ENCODE data around the gene XRCC2.
"Not testable (repeated sequence)": the region's sequence is repeated elsewhere in the genome, so short reads cannot be mapped to it uniquely, and the experiment has no call there.

Gene XRCC2

DNA sequence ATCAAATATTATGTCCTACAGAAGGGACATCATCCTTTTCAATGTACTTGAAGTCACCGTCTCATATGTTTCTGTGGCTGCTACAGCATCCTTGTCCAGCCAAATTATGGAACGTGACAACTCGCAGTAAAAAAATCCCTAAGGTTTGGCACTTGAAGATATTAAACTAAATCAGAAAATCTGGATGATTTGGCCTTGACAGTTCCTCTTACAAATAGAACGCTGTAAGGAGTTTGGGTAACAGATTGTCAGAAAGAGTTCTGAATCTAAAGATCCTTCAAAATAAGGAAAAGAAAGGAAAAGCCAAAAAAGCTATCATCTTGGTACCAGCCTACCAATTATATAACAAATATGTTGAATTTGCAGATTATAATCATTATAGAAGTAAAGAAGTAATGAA lies 21.0 kb downstream of the XRCC2 start:
- no peak for DNase-seq (ENCODE audit: low read depth in 1 of 2, low spot score in 1 of 2)
- Histone ChIP-seq H3K27ac (replicated peaks) (no peak overlapping the region), H3K27me3 (ENCODE audit: insufficient read depth, poor library complexity, severe bottlenecking) (no peaks in the 10 kb centered on the region), H3K4me3 (replicated peaks; ENCODE audit: insufficient read depth, low read length) (no peak overlapping the region)
- TF ChIP-seq REST (IDR thresholded peaks at IDR 0.05; ENCODE audit: insufficient replicate concordance, low read depth) = no peak
- no peak for TF ChIP-seq POLR2AphosphoS5 (IDR thresholded peaks at IDR 0.05; ENCODE audit: low read depth)
- TF ChIP-seq, protein P1, sequence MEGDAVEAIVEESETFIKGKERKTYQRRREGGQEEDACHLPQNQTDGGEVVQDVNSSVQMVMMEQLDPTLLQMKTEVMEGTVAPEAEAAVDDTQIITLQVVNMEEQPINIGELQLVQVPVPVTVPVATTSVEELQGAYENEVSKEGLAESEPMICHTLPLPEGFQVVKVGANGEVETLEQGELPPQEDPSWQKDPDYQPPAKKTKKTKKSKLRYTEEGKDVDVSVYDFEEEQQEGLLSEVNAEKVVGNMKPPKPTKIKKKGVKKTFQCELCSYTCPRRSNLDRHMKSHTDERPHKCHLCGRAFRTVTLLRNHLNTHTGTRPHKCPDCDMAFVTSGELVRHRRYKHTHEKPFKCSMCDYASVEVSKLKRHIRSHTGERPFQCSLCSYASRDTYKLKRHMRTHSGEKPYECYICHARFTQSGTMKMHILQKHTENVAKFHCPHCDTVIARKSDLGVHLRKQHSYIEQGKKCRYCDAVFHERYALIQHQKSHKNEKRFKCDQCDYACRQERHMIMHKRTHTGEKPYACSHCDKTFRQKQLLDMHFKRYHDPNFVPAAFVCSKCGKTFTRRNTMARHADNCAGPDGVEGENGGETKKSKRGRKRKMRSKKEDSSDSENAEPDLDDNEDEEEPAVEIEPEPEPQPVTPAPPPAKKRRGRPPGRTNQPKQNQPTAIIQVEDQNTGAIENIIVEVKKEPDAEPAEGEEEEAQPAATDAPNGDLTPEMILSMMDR (IDR thresholded peaks at IDR 0.05; ENCODE audit: insufficient read depth, low read length) = no peak
- no peak for TF ChIP-seq GABPA (IDR thresholded peaks at IDR 0.05; ENCODE audit: low read depth)

GRCh38 chr7:152649220-152649619 lies 26.7 kb downstream of the XRCC2 start:
- Histone ChIP-seq H3K27me3 (ENCODE audit: insufficient read depth, poor library complexity, severe bottlenecking) (no peaks in the 10 kb centered on the region), H3K27ac (replicated peaks) (no peak overlapping the region), H3K4me3 (replicated peaks; ENCODE audit: insufficient read depth, low read length) (no peak overlapping the region)
- no peak for DNase-seq (ENCODE audit: low read depth in 1 of 2, low spot score in 1 of 2)
- TF ChIP-seq SPI1 (IDR thresholded peaks at IDR 0.05; ENCODE audit: borderline replicate concordance, low read depth) (no peak), POLR2AphosphoS5 (IDR thresholded peaks at IDR 0.05; ENCODE audit: low read depth) (no peak), GABPA (IDR thresholded peaks at IDR 0.05; ENCODE audit: low read depth) (no peak), REST (IDR thresholded peaks at IDR 0.05; ENCODE audit: insufficient replicate concordance, low read depth) (no peak)
- TF ChIP-seq, protein P1 (IDR thresholded peaks at IDR 0.05; ENCODE audit: insufficient read depth, low read length) = no peak

DNA sequence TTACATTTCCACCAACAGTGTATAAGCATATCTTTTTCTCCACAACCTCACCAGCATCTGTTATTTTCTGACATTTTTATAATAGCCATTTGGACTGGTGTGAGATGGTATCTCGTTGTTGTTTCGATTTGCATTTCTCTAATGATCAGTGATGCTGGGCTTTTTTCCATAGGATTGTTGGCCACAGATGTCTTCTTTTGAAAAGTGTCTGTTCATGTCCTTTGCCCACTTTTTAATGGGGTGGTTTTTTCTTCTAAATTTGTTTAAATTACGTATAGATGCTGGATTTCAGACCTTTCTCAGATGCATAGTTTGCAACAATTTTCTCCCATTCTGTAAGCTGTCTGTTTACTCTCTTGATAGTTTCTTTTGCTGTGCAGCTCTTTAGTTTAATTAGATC lies 28.9 kb downstream of the XRCC2 start:
- H3K27ac ChIP-seq (replicated peaks) = no peak overlapping the region
- TF ChIP-seq, protein P1 (IDR thresholded peaks at IDR 0.05; ENCODE audit: insufficient read depth, low read length) = no peak
- TF ChIP-seq POLR2AphosphoS5 (IDR thresholded peaks at IDR 0.05; ENCODE audit: low read depth) = no peak
- TF ChIP-seq GABPA (IDR thresholded peaks at IDR 0.05; ENCODE audit: low read depth) = no peak
- TF ChIP-seq REST (IDR thresholded peaks at IDR 0.05; ENCODE audit: insufficient replicate concordance, low read depth) = no peak
- no peak for TF ChIP-seq SPI1 (IDR thresholded peaks at IDR 0.05; ENCODE audit: borderline replicate concordance, low read depth)
- DNase-seq (ENCODE audit: low read depth in 1 of 2, low spot score in 1 of 2) = no peak
- H3K4me3 ChIP-seq (replicated peaks; ENCODE audit: insufficient read depth, low read length) = no peak overlapping the region
- no peaks in the 10 kb centered on the region for H3K27me3 ChIP-seq (ENCODE audit: insufficient read depth, poor library complexity, severe bottlenecking)

DNA sequence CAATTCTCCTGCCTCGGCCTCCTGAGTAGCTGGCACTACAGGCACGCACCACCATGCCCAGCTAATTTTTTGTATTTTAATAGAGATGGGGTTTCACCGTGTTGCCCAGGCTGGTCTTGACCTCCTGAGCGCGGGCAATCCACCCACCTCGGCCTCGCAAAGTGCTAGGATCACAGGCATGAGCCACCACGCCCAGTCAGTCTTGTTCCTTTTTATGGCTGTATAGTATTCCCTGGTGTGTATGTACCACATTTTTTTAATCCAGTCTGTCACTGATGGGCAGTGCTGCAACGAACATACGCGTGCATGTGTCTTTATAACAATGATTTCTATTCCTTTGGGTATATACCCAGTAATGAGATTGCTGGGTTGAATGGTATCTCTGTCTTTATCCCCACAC lies 29.4 kb downstream of the XRCC2 start:
- H3K4me3 ChIP-seq (replicated peaks; ENCODE audit: insufficient read depth, low read length); H3K27me3 ChIP-seq (ENCODE audit: insufficient read depth, poor library complexity, severe bottlenecking); H3K27ac ChIP-seq (replicated peaks); DNase-seq (ENCODE audit: low read depth in 1 of 2, low spot score in 1 of 2): not testable (repeated sequence)

Data from HL-60 (cell line).